ENCODE results near the gene LIN37.

DNA sequence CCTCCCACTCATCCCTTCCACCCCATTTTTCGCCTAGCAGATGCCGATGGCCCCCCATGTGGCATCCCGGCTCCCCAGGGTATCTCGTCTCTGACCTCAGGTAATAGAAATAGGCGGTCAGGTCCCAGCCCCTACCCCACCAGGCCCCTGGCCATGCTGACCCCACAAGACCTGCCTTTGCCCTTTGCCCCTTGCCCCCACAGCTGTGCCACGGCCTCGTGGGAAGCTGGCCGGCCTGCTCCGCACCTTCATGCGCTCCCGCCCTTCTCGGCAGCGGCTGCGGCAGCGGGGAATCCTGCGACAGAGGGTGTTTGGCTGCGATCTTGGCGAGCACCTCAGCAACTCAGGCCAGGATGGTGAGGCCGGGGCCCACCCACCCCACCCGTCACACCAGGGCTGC, 32.3 kb downstream of the LIN37 start:
- TF ChIP-seq, protein P1, sequence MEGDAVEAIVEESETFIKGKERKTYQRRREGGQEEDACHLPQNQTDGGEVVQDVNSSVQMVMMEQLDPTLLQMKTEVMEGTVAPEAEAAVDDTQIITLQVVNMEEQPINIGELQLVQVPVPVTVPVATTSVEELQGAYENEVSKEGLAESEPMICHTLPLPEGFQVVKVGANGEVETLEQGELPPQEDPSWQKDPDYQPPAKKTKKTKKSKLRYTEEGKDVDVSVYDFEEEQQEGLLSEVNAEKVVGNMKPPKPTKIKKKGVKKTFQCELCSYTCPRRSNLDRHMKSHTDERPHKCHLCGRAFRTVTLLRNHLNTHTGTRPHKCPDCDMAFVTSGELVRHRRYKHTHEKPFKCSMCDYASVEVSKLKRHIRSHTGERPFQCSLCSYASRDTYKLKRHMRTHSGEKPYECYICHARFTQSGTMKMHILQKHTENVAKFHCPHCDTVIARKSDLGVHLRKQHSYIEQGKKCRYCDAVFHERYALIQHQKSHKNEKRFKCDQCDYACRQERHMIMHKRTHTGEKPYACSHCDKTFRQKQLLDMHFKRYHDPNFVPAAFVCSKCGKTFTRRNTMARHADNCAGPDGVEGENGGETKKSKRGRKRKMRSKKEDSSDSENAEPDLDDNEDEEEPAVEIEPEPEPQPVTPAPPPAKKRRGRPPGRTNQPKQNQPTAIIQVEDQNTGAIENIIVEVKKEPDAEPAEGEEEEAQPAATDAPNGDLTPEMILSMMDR (IDR thresholded peaks at IDR 0.05), result no peak
- no peak for TF ChIP-seq POLR2A (IDR thresholded peaks at IDR 0.05)

Data from right lobe of liver (tissue), 4 donors.